SJSA1 (cell line): ENCODE results near the gene ASPHD1. TPM values are rescaled to one million over a fixed set of nuclear protein-coding genes. Genes with fewer than 3 reads are reported as not detected.

ENCODE experiments used
- DNase-seq, 2 experiments: peaks; one replicate each; pipeline ENCODE4 v3.0.0-alpha.2; 2015 to 2020; ENCODE audit warnings: low spot score in 2 of 2, low read depth in 1 of 2
- H3K27ac ChIP-seq: fragments of 250-450 bp; sonication (Bioruptor Pico); 2 replicates; pipeline ENCODE4 v1.5.1; 2020; ENCODE audit warnings: mild to moderate bottlenecking, moderate library complexity
- H3K27me3 ChIP-seq: fragments of 250-450 bp; sonication (Bioruptor Pico); replicated peaks from 2 replicates; pipeline ENCODE4 v1.5.1; 2020; ENCODE audit warnings: mild to moderate bottlenecking, moderate library complexity
- H3K36me3 ChIP-seq: fragments of 250-450 bp; sonication (Bioruptor Pico); 2 replicates; pipeline ENCODE4 v1.5.1; 2020; ENCODE audit warnings: mild to moderate bottlenecking
- H3K4me1 ChIP-seq: fragments of 250-450 bp; sonication (Bioruptor Pico); replicated peaks from 2 replicates; pipeline ENCODE4 v1.6.1; 2021; ENCODE audit warnings: mild to moderate bottlenecking
- H3K4me3 ChIP-seq: fragments of 250-450 bp; sonication (Bioruptor Pico); 2 replicates; pipeline ENCODE4 v1.5.1; 2020; ENCODE audit warnings: mild to moderate bottlenecking
- H3K9me3 ChIP-seq: fragments of 250-450 bp; sonication (Bioruptor Pico); replicated peaks from 2 replicates; pipeline ENCODE4 v1.5.1; 2020; ENCODE audit warnings: mild to moderate bottlenecking
- total RNA-seq: library from RNA; depleted of rRNA; stranded (reverse); fragments of >200 nt; shearing (Covaris generic); gene quantifications from 2 replicates; pipeline ENCODE4 v1.2.3, GENCODE V29; 2014

ASPHD1 gene
- total RNA-seq, 1 experiment from 2014 or later, result 3.7 TPM

DNA sequence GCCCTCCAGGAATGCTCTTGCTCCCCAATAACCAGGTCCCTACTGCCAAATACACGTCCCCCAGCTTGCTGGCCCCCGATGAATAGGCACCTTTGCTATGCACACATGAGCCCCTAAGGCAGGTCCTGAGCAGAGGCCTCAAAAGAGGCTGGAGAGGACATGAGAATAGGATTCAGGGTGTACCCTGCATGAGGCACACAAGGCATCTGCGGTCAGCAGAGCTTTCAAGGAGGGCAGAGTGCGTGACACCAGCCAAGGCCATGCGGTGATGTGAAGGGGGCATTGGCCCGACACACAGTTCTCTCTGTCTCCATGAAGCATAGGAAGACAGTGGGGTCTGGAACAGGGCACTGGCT, 7.9 kb upstream of the ASPHD1 start:
- DNase-seq, result no peak
- no peak overlapping the region for H3K4me3 ChIP-seq
- no peak overlapping the region for H3K27ac ChIP-seq
- no peaks in the 10 kb centered on the region for H3K27me3 ChIP-seq
- no peaks in the 10 kb centered on the region for H3K9me3 ChIP-seq
- no peaks in the 10 kb centered on the region for H3K36me3 ChIP-seq
- no peaks in the 10 kb centered on the region for H3K4me1 ChIP-seq

DNA sequence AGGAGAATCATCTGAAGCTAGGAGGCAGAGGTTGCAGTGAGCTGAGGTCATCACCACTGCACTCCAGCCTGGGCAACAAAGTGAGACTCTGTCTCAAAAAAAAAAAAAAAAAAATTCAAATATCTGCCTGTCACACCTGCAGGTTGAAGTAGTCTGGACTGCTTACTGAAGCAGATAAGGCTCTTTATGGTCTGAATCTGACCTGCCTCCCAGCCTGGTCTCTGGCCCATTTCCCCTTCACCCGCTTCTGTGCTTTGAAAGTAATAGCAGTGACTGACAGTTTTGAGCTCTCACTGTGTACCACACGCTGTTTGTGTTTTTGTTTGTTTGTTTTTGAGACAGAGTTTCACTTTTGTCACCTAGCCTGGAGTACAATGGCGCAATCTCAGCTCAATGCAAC, 6.7 kb upstream of the ASPHD1 start:
- DNase-seq, result no peak
- no peaks in the 10 kb centered on the region for H3K9me3 ChIP-seq
- H3K27me3 ChIP-seq, result no peaks in the 10 kb centered on the region
- H3K4me1 ChIP-seq, result peaks cover under 1% of the 10 kb centered on the region
- H3K4me3 ChIP-seq, result no peak overlapping the region
- H3K36me3 ChIP-seq, result no peaks in the 10 kb centered on the region
- no peak overlapping the region for H3K27ac ChIP-seq

DNA sequence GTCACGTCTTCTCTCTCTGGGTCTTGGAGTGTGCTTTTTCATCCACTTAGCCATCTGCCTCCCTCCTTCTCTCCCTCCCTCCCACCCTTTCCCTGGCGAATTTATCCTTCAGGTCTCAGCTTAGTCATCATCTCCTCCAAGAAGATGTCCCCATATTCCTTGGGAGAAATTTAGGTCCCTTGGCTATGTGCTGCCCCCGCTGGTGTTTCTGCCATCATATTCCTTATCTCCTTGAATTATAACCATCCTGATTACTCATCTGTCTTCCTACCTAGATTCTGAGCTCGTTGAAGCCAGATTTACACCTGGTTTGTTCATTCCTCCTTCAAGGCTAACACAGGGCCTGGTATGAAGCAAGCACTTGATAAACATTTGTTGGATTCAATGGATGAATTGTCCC, 5.9 kb upstream of the ASPHD1 start:
- H3K36me3 ChIP-seq, result no peaks in the 10 kb centered on the region
- DNase-seq, result no peak

DNA sequence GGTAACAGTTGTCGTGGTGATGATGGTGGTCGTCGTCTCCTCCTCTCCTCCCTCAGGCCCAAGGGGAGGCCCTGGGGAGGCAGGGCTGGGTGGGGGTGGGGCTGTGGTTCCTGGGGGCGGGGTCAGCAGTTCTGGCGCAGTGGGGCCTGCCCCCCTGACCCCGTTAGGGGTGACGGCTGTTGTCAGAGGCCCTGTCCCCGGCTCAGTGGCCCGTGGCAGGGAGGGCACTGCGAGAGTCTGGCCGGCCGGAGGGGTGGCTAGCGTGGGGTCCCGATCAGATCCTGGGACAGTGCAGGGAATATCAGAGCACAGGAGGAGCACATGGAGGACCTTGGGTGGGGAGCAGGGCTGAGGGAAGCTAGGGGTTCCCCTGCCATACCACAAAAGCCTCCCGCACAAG, 3.4 kb upstream of the ASPHD1 start:
- Histone ChIP-seq H3K4me1 (peaks cover 24% of the 10 kb centered on the region), H3K27ac (no peak overlapping the region), H3K27me3 (no peaks in the 10 kb centered on the region), H3K4me3 (no peak overlapping the region), H3K9me3 (no peaks in the 10 kb centered on the region), H3K36me3 (no peaks in the 10 kb centered on the region)
- no peak for DNase-seq

More for the DNA sequence above, 5.9 kb upstream of the ASPHD1 start:
- no peak overlapping the region for H3K4me3 ChIP-seq
- no peak overlapping the region for H3K27ac ChIP-seq
- H3K9me3 ChIP-seq, result no peaks in the 10 kb centered on the region
- H3K27me3 ChIP-seq, result no peaks in the 10 kb centered on the region
- H3K4me1 ChIP-seq, result peaks cover 5% of the 10 kb centered on the region

DNA sequence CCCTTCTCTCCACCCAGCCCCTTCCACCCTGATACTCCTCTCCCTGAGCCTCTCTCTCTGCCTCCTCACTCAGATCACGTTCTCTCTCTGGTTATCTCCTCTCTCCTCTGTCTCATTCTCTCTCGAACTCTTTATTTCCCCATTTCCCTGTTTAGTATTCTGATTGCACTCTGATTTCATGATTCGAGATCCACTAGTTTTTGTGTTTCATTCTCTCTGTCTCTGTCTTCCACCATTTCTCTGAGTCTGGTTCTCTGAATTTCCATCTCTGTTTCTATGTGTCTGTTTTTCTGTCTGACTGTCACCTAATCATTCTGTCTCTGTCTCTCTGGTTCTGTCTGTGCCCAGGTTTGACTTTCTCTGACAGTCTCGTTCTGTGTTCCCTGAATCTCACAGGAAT, 3.0 kb upstream of the ASPHD1 start:
- H3K27me3 ChIP-seq, result no peaks in the 10 kb centered on the region
- DNase-seq, result no peak
- no peaks in the 10 kb centered on the region for H3K36me3 ChIP-seq
- no peak overlapping the region for H3K4me3 ChIP-seq
- peaks cover 24% of the 10 kb centered on the region for H3K4me1 ChIP-seq
- H3K9me3 ChIP-seq, result no peaks in the 10 kb centered on the region
- no peak overlapping the region for H3K27ac ChIP-seq

DNA sequence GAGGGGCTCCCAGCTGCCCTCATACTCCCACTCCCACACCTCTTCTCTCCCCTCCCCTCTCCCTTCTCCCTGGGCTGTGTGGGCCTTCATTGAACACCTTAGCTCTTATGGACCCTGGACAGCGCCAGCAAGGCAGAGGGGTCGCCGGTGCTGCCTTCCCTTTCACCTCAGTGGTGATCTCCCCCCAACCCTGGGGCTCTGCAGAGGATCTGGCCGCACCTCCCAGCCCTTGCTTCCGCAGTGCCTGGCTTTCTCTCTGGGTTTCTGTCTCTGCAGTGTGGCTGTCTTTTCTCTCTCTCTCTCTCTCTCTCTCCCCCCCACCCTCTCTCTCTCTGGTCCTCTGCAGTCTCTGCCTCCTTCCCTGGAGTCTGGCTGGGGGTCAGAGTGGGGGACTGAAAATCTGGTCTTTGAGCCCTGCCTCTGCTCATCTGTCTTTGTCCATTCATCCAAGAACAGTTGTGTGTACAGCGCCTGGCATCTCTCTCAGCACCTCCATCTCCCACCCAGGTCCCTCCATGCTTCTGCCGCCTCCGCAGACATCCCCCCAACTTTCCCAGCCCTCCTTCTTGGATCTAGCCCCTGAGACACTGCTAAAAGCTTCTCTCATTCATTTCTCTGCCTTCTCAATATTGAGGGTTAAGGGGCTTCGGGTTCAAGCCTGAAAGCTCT, 2.0 kb upstream of the ASPHD1 start:
- H3K4me1 ChIP-seq, result peaks cover 24% of the 10 kb centered on the region
- DNase-seq, result no peak
- no peaks in the 10 kb centered on the region for H3K27me3 ChIP-seq
- H3K36me3 ChIP-seq, result no peaks in the 10 kb centered on the region
- peak overlapping the region; percentile 47 for H3K4me3 ChIP-seq
- H3K27ac ChIP-seq, result no peak overlapping the region
- H3K9me3 ChIP-seq, result no peaks in the 10 kb centered on the region

DNA sequence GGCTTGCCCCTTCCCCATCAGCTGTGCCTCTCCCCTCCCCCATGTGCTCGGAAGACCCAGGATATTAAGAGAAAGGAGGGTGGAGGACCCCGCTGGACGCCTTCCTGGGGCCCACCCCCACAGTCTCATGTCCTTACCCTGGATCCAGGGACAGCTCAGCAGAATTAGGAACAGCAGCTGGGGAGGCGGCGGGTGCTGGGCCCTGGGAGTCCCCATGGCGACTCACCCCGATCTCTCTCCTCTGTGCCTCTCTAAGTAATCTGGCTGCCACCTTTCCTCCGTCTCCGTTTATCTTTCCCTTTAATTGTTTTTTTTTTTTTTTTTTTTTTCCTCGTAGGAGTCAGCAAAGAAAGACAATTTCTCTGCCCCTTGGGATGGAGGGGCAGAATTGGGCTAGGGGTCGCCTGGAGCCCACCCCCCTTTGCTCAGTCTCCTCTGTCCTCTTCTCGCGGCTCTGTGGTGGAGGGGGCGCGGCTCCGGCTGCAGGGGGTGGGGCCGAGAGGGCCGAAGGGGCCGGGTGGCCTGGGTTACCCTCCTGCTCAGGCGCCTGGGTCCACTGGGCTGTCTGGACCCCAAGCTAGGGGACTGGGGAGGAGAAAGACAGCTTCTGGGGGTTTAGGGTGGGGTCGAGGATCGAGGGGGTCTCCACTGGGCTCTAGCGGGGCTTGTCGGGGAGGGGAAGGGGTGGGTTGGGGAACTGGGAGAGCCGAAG, 1.3 kb upstream of the ASPHD1 start:
- Histone ChIP-seq H3K9me3 (no peaks in the 10 kb centered on the region), H3K4me3 (peak overlapping the region; percentile 47), H3K4me1 (peaks cover 24% of the 10 kb centered on the region), H3K27ac (no peak overlapping the region; the same call in 1 of the 2 replicates), H3K36me3 (no peaks in the 10 kb centered on the region), H3K27me3 (no peaks in the 10 kb centered on the region)
- DNase-seq, result peak; percentile 19 to 68

DNA sequence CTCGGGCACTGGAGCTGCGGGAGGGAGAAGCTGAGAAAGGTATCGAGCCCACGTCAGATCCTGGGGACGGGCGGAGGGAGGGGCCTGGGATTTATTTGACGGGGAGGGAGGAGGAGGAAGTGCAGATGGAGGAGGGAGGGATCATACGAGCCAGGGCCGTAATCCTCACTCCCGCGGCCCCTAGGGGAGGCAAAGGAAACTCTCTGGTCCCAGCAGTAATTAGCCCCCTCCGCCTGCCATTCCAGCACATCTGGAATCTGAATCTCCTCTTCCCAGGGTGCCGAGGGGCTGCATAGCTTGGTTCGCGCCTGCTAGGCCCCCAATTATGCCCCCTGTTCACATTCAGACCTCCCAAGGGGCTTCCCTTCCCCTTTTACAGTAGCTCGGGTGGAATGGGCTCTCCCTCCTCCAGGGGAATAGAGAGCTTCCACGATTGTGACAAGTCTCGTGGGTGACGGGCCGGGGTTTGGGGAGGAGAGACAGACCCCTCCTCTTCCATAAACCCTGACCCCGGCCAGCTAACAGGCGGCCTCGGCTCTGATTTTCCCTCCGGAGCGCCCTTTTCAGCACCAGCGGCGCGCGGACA, 679 bp upstream of the ASPHD1 start, which contains the start of gene SEZ6L2:
Gene SEZ6L2, minus strand, starts transcription at position 35 of the 586 bp plus-strand sequence. CDS start 531 bp downstream, outside the sequence.
- H3K4me1 ChIP-seq, result peaks cover 24% of the 10 kb centered on the region
- peak within 1 kb of the TSS; percentile 47 for H3K4me3 ChIP-seq
- H3K36me3 ChIP-seq, result no peaks in the 10 kb centered on the region
- H3K27ac ChIP-seq, result peak within 1 kb of the TSS; percentile 36
- H3K27me3 ChIP-seq, result no peaks in the 10 kb centered on the region
- DNase-seq, result peak; percentile 87 to 93
- no peaks in the 10 kb centered on the region for H3K9me3 ChIP-seq

DNA sequence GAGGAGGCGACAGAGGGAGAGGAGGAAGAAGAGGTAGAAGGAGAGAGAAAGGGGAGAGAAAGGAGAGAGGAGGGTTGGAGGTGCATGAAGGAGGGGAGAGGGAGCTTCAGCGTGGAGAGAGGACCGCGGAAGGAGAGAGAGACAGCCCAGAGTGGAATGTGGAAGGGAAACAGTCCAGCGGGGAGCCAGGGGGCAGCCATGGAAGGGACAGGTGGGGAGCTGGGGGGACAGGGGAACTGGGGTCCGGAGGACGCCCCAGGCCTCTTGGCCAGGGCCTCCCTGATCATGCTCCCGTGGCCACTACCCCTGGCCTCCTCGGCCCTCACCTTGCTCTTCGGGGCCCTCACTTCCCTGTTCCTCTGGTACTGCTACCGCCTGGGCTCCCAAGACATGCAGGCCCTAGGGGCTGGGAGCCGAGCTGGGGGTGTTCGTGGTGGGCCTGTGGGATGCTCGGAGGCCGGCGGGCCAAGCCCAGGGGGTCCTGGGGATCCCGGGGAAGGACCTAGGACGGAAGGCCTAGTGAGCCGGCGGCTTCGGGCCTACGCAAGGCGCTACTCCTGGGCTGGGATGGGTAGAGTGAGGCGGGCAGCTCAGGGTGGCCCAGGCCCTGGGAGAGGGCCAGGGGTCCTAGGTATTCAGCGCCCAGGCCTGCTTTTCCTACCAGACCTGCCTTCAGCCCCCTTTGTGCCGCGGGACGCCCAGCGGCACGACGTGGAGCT, 759 bp downstream of the ASPHD1 start:
- H3K27ac ChIP-seq, result peak overlapping the region; percentile 36
- no peaks in the 10 kb centered on the region for H3K27me3 ChIP-seq
- DNase-seq, result no peak
- H3K9me3 ChIP-seq, result no peaks in the 10 kb centered on the region
- peak overlapping the region; percentile 47 for H3K4me3 ChIP-seq
- peaks cover 24% of the 10 kb centered on the region for H3K4me1 ChIP-seq
- peaks cover 2% of the 10 kb centered on the region; the same call in 1 of the 2 replicates for H3K36me3 ChIP-seq

DNA sequence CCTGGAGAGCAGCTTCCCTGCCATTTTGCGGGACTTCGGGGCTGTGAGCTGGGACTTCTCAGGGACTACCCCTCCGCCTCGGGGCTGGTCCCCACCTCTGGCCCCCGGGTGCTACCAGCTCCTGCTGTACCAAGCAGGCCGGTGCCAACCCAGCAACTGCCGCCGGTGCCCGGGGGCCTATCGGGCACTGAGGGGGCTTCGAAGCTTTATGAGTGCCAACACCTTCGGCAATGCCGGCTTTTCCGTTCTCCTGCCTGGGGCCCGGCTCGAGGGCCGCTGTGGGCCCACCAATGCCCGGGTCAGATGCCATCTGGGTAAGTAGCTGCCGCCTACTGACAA, 1.3 kb downstream of the ASPHD1 start:
- Histone ChIP-seq H3K27me3 (no peaks in the 10 kb centered on the region), H3K9me3 (no peaks in the 10 kb centered on the region), H3K36me3 (peaks cover 5% of the 10 kb centered on the region), H3K4me3 (peak overlapping the region; percentile 47), H3K27ac (no peak overlapping the region), H3K4me1 (peaks cover 24% of the 10 kb centered on the region)
- DNase-seq, result no peak

DNA sequence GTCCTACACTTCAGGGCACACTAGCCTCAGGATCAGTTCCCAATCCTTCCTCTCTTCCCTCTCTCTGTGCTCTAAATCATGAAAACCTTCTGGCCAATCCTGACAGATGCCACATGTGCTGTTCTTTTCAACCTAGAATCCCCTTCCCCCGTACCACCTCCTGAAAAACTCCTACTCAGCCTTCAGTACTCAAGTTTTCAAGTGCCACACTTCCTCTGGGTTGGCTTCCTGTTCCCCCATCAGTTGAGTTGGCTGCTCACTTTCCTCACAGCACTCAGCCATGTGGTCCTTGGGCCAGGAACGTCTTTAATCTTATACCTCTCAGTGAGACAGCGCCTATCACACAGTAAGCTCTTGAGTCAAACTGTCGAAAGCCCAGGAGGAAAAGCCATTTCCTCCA, 3.3 kb downstream of the ASPHD1 start:
- DNase-seq, result no peak
- H3K9me3 ChIP-seq, result no peaks in the 10 kb centered on the region
- peaks cover 6% of the 10 kb centered on the region for H3K36me3 ChIP-seq
- H3K4me3 ChIP-seq, result no peak overlapping the region
- H3K4me1 ChIP-seq, result peaks cover 23% of the 10 kb centered on the region
- H3K27me3 ChIP-seq, result no peaks in the 10 kb centered on the region
- no peak overlapping the region for H3K27ac ChIP-seq

DNA sequence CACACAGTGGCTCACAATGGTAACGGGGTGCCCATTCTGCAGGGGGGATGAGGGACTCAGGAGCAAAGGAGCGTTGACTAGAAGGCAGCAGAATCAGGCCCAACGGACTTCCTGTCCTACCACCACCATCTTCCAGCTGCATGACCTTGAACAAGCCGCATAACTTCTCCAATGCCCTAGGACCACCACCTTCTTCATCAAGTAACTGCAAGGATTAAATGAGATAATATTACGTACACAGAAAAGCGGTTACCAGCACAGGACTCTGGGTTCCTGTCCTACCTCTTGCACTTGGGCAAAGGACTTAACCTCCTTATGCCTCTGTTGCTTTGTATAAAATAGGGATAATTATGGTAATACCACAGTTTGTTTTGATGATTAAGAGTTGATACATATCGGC, 4.7 kb downstream of the ASPHD1 start:
- H3K27ac ChIP-seq, result no peak overlapping the region
- no peaks in the 10 kb centered on the region for H3K27me3 ChIP-seq
- no peak for DNase-seq
- no peaks in the 10 kb centered on the region for H3K9me3 ChIP-seq
- peaks cover 14% of the 10 kb centered on the region for H3K4me1 ChIP-seq
- peaks cover 6% of the 10 kb centered on the region for H3K36me3 ChIP-seq
- no peak overlapping the region for H3K4me3 ChIP-seq

DNA sequence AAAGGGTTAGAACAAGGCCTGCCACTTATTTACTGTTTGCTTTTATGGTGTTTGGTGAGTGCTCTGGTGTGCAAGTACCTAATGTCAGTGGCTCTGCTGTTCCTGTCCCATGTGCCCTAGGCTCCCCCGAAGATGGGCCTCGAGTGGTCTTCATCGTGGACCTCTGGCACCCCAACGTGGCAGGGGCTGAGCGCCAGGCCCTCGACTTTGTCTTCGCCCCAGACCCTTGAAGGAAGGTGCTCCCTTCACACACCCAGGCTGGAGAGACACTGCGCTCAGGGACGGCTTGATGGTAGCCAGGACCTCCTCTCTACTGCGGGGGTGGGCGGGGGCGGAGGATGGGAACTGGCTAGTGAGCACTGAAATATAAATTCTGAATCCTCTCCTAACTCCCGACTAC, 5.4 kb downstream of the ASPHD1 start:
- peaks cover 11% of the 10 kb centered on the region for H3K4me1 ChIP-seq
- DNase-seq, result no peak
- no peak overlapping the region for H3K27ac ChIP-seq
- H3K27me3 ChIP-seq, result no peaks in the 10 kb centered on the region
- no peaks in the 10 kb centered on the region for H3K9me3 ChIP-seq
- H3K36me3 ChIP-seq, result peaks cover 6% of the 10 kb centered on the region
- no peak overlapping the region for H3K4me3 ChIP-seq
